ENCODE results near the gene GALNT18.
A peak's percentile ranks its signal among the peaks of the same experiment; 100 is the strongest.

Gene GALNT18

GRCh38 chr11:11338304-11338703, 283.5 kb downstream of the GALNT18 start:
- no peak for DNase-seq

GRCh38 chr11:11336664-11337063, 285.1 kb downstream of the GALNT18 start:
- no peak for DNase-seq

- DNase-seq = no peak
Observed at GRCh38 chr11:11335043-11335442, 286.8 kb downstream of the GALNT18 start.

GRCh38 chr11:11334607-11335006, 287.2 kb downstream of the GALNT18 start:
- no peak for DNase-seq

- DNase-seq = no peak
Observed at GRCh38 chr11:11332141-11332710, 289.6 kb downstream of the GALNT18 start.

GRCh38 chr11:11329062-11329806, 292.6 kb downstream of the GALNT18 start:
- DNase-seq = no peak

- DNase-seq = no peak
Observed at GRCh38 chr11:11324090-11324489, 297.7 kb downstream of the GALNT18 start.

- DNase-seq = no peak
Observed at GRCh38 chr11:11322101-11322500, 299.7 kb downstream of the GALNT18 start.

- no peak for DNase-seq
Observed at GRCh38 chr11:11320825-11321224, 301.0 kb downstream of the GALNT18 start.

GRCh38 chr11:11318961-11319360, 302.8 kb downstream of the GALNT18 start:
- DNase-seq = no peak

- DNase-seq = no peak
Observed at GRCh38 chr11:11318461-11318860, 303.3 kb downstream of the GALNT18 start.

GRCh38 chr11:11316651-11317230, 305.1 kb downstream of the GALNT18 start:
- no peak for DNase-seq

GRCh38 chr11:11313902-11314692, 307.7 kb downstream of the GALNT18 start:
- DNase-seq = peak in 1 of 14 donors; percentile 16

- no peak for DNase-seq
Observed at GRCh38 chr11:11313426-11313825, 308.4 kb downstream of the GALNT18 start.

GRCh38 chr11:11312738-11313137, 309.1 kb downstream of the GALNT18 start:
- no peak for DNase-seq

- DNase-seq = no peak
Observed at GRCh38 chr11:11311169-11311568, 310.6 kb downstream of the GALNT18 start.

- no peak for DNase-seq
Observed at GRCh38 chr11:11309906-11310305, 311.9 kb downstream of the GALNT18 start.

- DNase-seq = no peak
Observed at GRCh38 chr11:11308249-11308648, 313.6 kb downstream of the GALNT18 start.

GRCh38 chr11:11306855-11307254, 314.9 kb downstream of the GALNT18 start:
- no peak for DNase-seq

GRCh38 chr11:11304550-11304949, 317.3 kb downstream of the GALNT18 start:
- DNase-seq = no peak

GRCh38 chr11:11302565-11302964, 319.2 kb downstream of the GALNT18 start:
- no peak for DNase-seq

- DNase-seq = no peak
Observed at GRCh38 chr11:11301212-11301611, 320.6 kb downstream of the GALNT18 start.

GRCh38 chr11:11297578-11297977, 324.2 kb downstream of the GALNT18 start:
- DNase-seq = no peak
